AG04450 (cell line): Measurements from ENCODE around the gene TBL3. TPM values are rescaled to one million over a fixed set of nuclear protein-coding genes. Genes with fewer than 3 reads are reported as not detected.

Experiments used
- CTCF ChIA-PET: fragments of 300-600, 350-600 bp; formaldehyde crosslinking; extraction: SDS; loops from one replicate; lab custom pipeline; 2022; ENCODE audit warnings: antibody characterized with exemption, inconsistent platforms; lab: Charles Lee
- POLR2A ChIA-PET: fragments of 350-600 bp; formaldehyde crosslinking; extraction: SDS; loops from one replicate; lab custom pipeline; 2021; ENCODE audit warnings: antibody characterized with exemption, inconsistent platforms; lab: Yijun Ruan, JAX
- DNase-seq: peaks from one replicate; pipeline ENCODE4 v3.0.0-alpha.2; 2011; ENCODE audit warnings: low read depth, low spot score
- H3K27ac ChIP-seq: one replicate; pipeline ENCODE4 v1.5.1; 2012; ENCODE audit warnings: low read depth, low read length, control low read depth
- H3K27me3 ChIP-seq: one replicate; pipeline ENCODE4 v1.6.0; 2012; ENCODE audit warnings: low read length; ENCODE audit not compliant: control insufficient read depth, insufficient read depth
- H3K4me3 ChIP-seq: 2 replicates; pipeline ENCODE4 v1.5.1; 2011; ENCODE audit warnings: mild to moderate bottlenecking, low read depth, low read length, control low read depth
- H3K9me3 ChIP-seq: 2 replicates; pipeline ENCODE4 v1.5.1; 2012; ENCODE audit warnings: low read length; ENCODE audit not compliant: control insufficient read depth, insufficient read depth
- CTCF ChIP-seq: IDR thresholded peaks from 2 replicates; pipeline ENCODE4 v1.5.1; 2011; ENCODE audit warnings: low read depth, low read length, control low read depth, inconsistent platforms
- polyA plus RNA-seq: library from polyadenylated mRNA; depleted of rRNA; stranded (reverse); fragments of >200 nt; gene quantifications from 2 replicates; pipeline ENCODE4 v1.2.3, GENCODE V29; 2011

Gene TBL3
- polyA plus RNA-seq, 1 experiment = 13.7 TPM

- POLR2A ChIA-PET = interaction anchor here (1.1 to 3.8 kb wide), 2 partner anchors 61 to 130 kb away, joined by 3 to 22 read pairs; partner anchors contain the start of gene TRAF7
- Histone ChIP-seq H3K9me3 (no peaks in the 10 kb centered on the region; the same call in 1 of the 2 replicates), H3K27me3 (peaks cover under 1% of the 10 kb centered on the region), H3K4me3 (no peak overlapping the region), H3K27ac (no peak overlapping the region)
- CTCF ChIA-PET = interaction anchor here (4.6 to 5.4 kb wide), 2 partner anchors 31 to 115 kb away, joined by 49 to 87 read pairs; no protein-coding TSS in a partner anchor
- no peak for TF ChIP-seq CTCF
- no peak for DNase-seq
Measured at GRCh38 chr16:2025251-2025650, 53.4 kb downstream of the TBL3 start.

GRCh38 chr16:2025878-2026460 is 54.1 kb downstream of the TBL3 start:
- DNase-seq = no peak
- H3K9me3 ChIP-seq = no peaks in the 10 kb centered on the region; the same call in 1 of the 2 replicates
- ChIA-PET CTCF (interaction anchor here (4.6 to 5.4 kb wide), 2 partner anchors 30 to 114 kb away, joined by 49 to 87 read pairs; no protein-coding TSS in a partner anchor), POLR2A (interaction anchor here (3.8 kb wide), 1 partner anchor 129 kb away, joined by 22 read pairs; the partner anchor contains the start of gene TRAF7)
- H3K27me3 ChIP-seq = no peaks in the 10 kb centered on the region
- H3K4me3 ChIP-seq = peak overlapping the region; percentile 50
- no peak overlapping the region for H3K27ac ChIP-seq
- no peak for TF ChIP-seq CTCF

- H3K27ac ChIP-seq = no peak within 1 kb of the TSS
- H3K4me3 ChIP-seq = peak within 1 kb of the TSS; percentile 72
- TF ChIP-seq CTCF = no peak
- H3K9me3 ChIP-seq = no peaks in the 10 kb centered on the region; the same call in 1 of the 2 replicates
- no peak for DNase-seq
- ChIA-PET CTCF (interaction anchor here (0.6 to 4.6 kb wide), 3 partner anchors 30 to 164 kb away, joined by 4 to 49 read pairs (median 4); no protein-coding TSS in a partner anchor), POLR2A (interaction anchor here (1.0 to 1.7 kb wide), 3 partner anchors 13 to 129 kb away, joined by 3 to 11 read pairs (median 4); partner anchors contain the start of gene TRAF7)
- no peaks in the 10 kb centered on the region for H3K27me3 ChIP-seq
Measured at GRCh38 chr16:2026461-2027023, 54.7 kb downstream of the TBL3 start, which contains the start of gene NHERF2. NHERF2 (plus strand) TSS chr16:2026902; CDS start chr16:2027006, 104 bp downstream.

GRCh38 chr16:2027024-2028010 is 55.5 kb downstream of the TBL3 start:
- no peaks in the 10 kb centered on the region; the same call in 1 of the 2 replicates for H3K9me3 ChIP-seq
- TF ChIP-seq CTCF = no peak
- ChIA-PET POLR2A (interaction anchor here (1.0 to 1.7 kb wide), 3 partner anchors 12 to 128 kb away, joined by 3 to 11 read pairs (median 4); partner anchors contain the start of gene TRAF7), CTCF (interaction anchor here (0.6 to 1.8 kb wide), 3 partner anchors 56 to 165 kb away, joined by 4 to 8 read pairs (median 4); no protein-coding TSS in a partner anchor)
- DNase-seq = no peak
- no peak overlapping the region for H3K27ac ChIP-seq
- peak overlapping the region; percentile 72 for H3K4me3 ChIP-seq
- H3K27me3 ChIP-seq = no peaks in the 10 kb centered on the region
